Retinal pigment epithelial cell (primary cell): Measurements from ENCODE around the gene PNLIPRP2.

ENCODE experiments used
- DNase-seq: peaks from one replicate; pipeline ENCODE4 v3.0.0-alpha.2; 2010; ENCODE audit warnings: low read depth
- H3K4me3 ChIP-seq: 2 replicates; pipeline ENCODE4 v1.5.1; 2011; ENCODE audit warnings: mild to moderate bottlenecking, low read length, control low read depth, moderate library complexity
- TF ChIP-seq, protein P1 (sequence below): conservative IDR thresholded peaks from 2 replicates; pipeline ENCODE4 v1.5.1; 2011; ENCODE audit warnings: low read depth, low read length, control low read depth, inconsistent platforms

PNLIPRP2 gene

DNA sequence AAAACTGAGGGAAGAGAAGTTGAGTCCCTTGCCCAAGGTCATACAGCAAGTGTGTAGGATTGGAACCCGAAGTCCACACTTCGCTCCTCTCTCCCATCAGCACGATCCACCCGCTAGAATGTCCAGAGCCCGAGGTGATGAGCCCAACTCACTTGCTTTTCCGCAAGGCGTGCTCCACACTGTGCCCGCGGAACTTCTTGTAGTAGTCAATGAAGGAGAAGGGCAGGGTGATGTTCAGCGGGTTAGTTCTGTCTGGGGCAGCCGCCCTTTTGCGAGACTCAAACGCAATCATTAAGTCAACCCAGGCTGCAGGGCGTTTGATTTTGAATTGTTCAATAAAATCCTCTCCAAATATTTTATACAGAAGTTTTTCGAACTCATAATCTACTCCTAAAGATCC, 58.6 kb downstream of the PNLIPRP2 start:
- TF ChIP-seq, protein P1, sequence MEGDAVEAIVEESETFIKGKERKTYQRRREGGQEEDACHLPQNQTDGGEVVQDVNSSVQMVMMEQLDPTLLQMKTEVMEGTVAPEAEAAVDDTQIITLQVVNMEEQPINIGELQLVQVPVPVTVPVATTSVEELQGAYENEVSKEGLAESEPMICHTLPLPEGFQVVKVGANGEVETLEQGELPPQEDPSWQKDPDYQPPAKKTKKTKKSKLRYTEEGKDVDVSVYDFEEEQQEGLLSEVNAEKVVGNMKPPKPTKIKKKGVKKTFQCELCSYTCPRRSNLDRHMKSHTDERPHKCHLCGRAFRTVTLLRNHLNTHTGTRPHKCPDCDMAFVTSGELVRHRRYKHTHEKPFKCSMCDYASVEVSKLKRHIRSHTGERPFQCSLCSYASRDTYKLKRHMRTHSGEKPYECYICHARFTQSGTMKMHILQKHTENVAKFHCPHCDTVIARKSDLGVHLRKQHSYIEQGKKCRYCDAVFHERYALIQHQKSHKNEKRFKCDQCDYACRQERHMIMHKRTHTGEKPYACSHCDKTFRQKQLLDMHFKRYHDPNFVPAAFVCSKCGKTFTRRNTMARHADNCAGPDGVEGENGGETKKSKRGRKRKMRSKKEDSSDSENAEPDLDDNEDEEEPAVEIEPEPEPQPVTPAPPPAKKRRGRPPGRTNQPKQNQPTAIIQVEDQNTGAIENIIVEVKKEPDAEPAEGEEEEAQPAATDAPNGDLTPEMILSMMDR: no peak
- no peak for DNase-seq

DNA sequence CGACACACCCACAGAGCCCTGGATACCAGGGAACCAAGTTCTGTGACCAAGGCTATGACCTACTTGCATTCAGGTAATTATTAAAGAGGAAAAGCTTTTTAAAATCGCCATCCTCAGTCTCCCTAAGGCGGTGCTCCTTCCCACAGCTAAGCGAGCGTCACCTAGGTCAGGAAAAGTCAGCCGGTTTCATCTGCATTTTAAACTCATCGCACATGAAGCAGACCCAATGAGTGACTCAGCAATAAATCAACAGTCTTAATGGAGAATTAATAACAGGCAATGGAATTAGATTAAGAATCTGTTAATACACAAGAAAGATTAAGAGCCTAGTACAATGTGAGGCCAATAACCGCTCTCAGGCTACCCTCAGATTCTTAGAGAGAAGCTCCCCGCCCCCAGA, 62.4 kb downstream of the PNLIPRP2 start:
- DNase-seq: no peak
- TF ChIP-seq, protein P1: no peak
- H3K4me3 ChIP-seq: no peak overlapping the region

More for the DNA sequence above, 58.6 kb downstream of the PNLIPRP2 start:
- H3K4me3 ChIP-seq: no peak overlapping the region

DNA sequence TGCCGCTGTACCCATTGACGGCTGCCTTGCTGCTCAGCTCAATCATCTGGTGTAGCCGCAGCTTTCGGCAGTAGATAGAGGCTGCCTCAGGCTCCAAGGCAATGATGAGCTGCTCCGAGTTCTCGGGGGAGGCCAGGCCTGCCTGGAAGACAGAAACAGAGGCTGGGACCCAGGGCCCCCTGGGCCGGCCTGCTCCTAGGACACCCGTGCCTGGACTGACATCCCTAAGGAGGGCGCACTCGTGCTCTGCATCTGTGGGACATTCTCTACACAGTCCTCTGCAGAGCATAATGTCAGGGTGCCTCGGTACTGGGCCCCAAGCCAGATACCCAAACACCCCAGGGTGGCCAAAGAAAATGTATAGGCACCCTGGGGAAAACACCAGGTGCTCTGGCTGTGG, 63.1 kb downstream of the PNLIPRP2 start:
- TF ChIP-seq, protein P1: no peak
- DNase-seq: no peak
- no peak overlapping the region for H3K4me3 ChIP-seq

DNA sequence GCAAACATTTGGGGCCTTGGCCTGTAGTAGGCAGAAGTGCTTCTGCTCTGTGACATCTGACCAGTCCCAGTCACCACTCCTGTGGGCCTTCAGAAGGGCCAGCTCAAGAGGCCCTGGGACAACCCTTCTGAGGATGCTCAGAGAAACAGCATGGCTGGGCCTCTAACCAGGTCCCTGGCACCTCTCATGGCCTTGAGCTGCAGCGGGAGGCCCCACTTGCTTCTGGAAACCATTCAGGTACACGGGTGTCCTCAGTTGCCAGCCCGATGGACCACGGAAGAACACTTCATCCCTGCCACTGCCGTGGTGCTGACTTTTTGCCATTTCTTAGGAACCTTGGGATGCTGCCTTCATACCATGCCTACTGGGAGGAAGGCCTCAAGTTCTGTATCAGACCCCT, 64.0 kb downstream of the PNLIPRP2 start:
- no peak for DNase-seq
- no peak overlapping the region for H3K4me3 ChIP-seq
- TF ChIP-seq, protein P1: no peak

DNA sequence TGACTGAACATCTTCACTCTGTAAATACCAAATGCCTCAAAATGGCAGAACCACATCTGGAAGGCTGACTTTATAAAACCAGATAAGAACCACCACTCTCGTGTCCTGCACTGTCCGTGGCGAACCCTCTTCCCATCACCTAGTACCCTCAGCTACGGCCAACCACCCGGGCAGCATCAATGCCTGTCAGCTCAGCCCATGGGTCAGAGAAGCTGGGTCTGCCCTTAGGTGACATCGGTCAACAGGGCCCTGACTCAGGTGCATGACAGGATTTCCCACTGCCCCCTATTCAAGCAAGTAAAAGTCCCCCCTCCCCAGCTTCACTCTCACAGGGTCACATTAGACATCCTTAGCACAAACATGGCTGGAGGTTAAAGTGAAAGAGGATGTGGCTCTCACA, 65.1 kb downstream of the PNLIPRP2 start:
- no peak for DNase-seq
- H3K4me3 ChIP-seq: no peak overlapping the region
- TF ChIP-seq, protein P1: no peak

DNA sequence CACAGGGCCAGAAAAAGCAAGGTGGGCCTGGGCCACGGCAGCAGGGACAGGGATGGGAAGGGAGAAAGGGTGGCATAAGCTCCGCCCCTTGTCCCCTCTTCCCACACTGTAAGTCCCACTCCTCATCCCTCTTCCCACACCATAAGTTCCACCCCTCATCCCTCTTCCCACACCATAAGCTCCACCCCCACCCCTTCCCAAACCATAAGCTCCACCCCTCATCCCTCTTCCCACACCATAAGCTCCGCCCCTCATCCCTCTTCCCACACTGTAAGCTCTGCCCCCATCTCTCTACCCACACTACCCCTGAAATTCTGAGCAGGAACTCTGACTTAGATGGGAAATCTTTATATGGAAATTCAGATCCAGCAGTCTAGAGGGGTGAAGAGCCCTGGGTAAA, 65.9 kb downstream of the PNLIPRP2 start:
- TF ChIP-seq, protein P1: no peak
- DNase-seq: no peak
- no peak overlapping the region for H3K4me3 ChIP-seq

DNA sequence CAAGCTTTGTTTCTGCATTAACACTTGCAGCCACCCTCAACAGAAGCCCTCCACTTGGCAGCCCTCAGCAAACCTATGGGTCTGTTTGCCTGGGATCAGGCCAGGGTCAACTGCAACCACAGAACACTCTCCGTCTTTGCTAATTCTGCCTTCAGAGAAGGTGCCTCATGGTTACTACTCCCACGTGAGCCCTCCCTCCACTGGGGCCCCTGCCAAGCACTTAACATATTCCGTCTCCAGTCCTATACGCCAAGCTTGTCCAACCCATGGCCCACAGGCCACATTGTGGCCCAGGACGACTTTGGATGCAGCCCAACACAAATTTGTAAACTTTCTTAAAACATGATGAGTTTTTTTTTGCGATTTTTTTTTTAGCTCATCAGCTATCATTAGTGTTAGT, 66.9 kb downstream of the PNLIPRP2 start:
- no peak for DNase-seq
- TF ChIP-seq, protein P1: no peak
- H3K4me3 ChIP-seq: no peak overlapping the region
